ENCODE results near the gene TMUB2. TPM values are rescaled to one million over a fixed set of nuclear protein-coding genes. Genes with fewer than 3 reads are reported as not detected.

The TMUB2 gene
- total RNA-seq, 2 experiments from 2014 or later: 33.3 to 34.8 TPM

- Histone ChIP-seq H3K4me3 (ENCODE audit: low read length) (no peak overlapping the region), H3K4me1 (ENCODE audit: insufficient read depth, low read length) (peaks cover 7% of the 10 kb centered on the region), H3K36me3 (ENCODE audit: insufficient read depth, low read length) (no peaks in the 10 kb centered on the region), H3K27me3 (ENCODE audit: control insufficient read depth in 1 of 2, insufficient read depth in 2 of 2, low read length in 2 of 2) (no peaks in the 10 kb centered on the region), H3K27ac (ENCODE audit: low read depth in 1 of 2, low read length in 2 of 2) (no peak overlapping the region), H3K9me3 (ENCODE audit: control insufficient read depth in 1 of 2, insufficient read depth in 1 of 2, low read length in 2 of 2) (no peaks in the 10 kb centered on the region)
- POLR2A ChIA-PET: interaction anchor here (0.9 kb wide), 1 partner anchor 15 kb away, joined by 3 read pairs; no protein-coding TSS in a partner anchor
- Mint-ChIP-seq H3K36me3 (ENCODE audit: low read depth) (no peaks in the 10 kb centered on the region), H3K4me1 (ENCODE audit: low read depth) (peaks cover 5% of the 10 kb centered on the region), H3K4me3 (no peak overlapping the region), H3K9me3 (no peaks in the 10 kb centered on the region), H3K27me3 (no peaks in the 10 kb centered on the region), H3K27ac (no peak overlapping the region)
- CTCF ChIA-PET: no interaction called here
- peak in 7 of 14 experiments; percentile 16 to 67 (median 27) for DNase-seq
- peak; percentile 37 for ATAC-seq (ENCODE audit: poor library complexity)
- no peak for TF ChIP-seq CTCF (IDR thresholded peaks at IDR 0.05)
- intact Hi-C loops (cut with DNase I, micrococcal nuclease): no loop called here
Observed at GRCh38 chr17:44159519-44160210, 27.1 kb upstream of the TMUB2 start.

- ChIA-PET POLR2A (no interaction called here), CTCF (no interaction called here)
- no peak for TF ChIP-seq CTCF (IDR thresholded peaks at IDR 0.05)
- no peaks in the 10 kb centered on the region for H3K27me3 Mint-ChIP-seq
- H3K27ac Mint-ChIP-seq: no peak overlapping the region
- no peak overlapping the region for H3K4me3 ChIP-seq (ENCODE audit: low read length)
- H3K4me1 ChIP-seq (ENCODE audit: insufficient read depth, low read length): peaks cover 11% of the 10 kb centered on the region
- DNase-seq (no peak), ATAC-seq (ENCODE audit: poor library complexity) (no peak)
- H3K27ac ChIP-seq (ENCODE audit: low read depth in 1 of 2, low read length in 2 of 2): no peak overlapping the region
- no peaks in the 10 kb centered on the region for H3K9me3 Mint-ChIP-seq
- intact Hi-C loops (cut with DNase I, micrococcal nuclease): no loop called here
- H3K36me3 Mint-ChIP-seq (ENCODE audit: low read depth): no peaks in the 10 kb centered on the region
- H3K4me3 Mint-ChIP-seq: no peak overlapping the region
- H3K27me3 ChIP-seq (ENCODE audit: control insufficient read depth in 1 of 2, insufficient read depth in 2 of 2, low read length in 2 of 2): no peaks in the 10 kb centered on the region
- H3K4me1 Mint-ChIP-seq (ENCODE audit: low read depth): peaks cover 14% of the 10 kb centered on the region
- no peaks in the 10 kb centered on the region for H3K36me3 ChIP-seq (ENCODE audit: insufficient read depth, low read length)
- H3K9me3 ChIP-seq (ENCODE audit: control insufficient read depth in 1 of 2, insufficient read depth in 1 of 2, low read length in 2 of 2): no peaks in the 10 kb centered on the region
Observed at GRCh38 chr17:44164476-44164875, 22.3 kb upstream of the TMUB2 start.

- ATAC-seq (ENCODE audit: poor library complexity) (no peak), DNase-seq (no peak)
- H3K9me3 Mint-ChIP-seq: no peaks in the 10 kb centered on the region
- peaks cover 10% of the 10 kb centered on the region for H3K4me1 Mint-ChIP-seq (ENCODE audit: low read depth)
- H3K36me3 ChIP-seq (ENCODE audit: insufficient read depth, low read length): no peaks in the 10 kb centered on the region
- H3K4me3 ChIP-seq (ENCODE audit: low read length): no peak overlapping the region
- peaks cover 7% of the 10 kb centered on the region for H3K4me1 ChIP-seq (ENCODE audit: insufficient read depth, low read length)
- ChIA-PET POLR2A (interaction anchor here (0.6 to 1.6 kb wide), 4 partner anchors 19 to 103 kb away, joined by 5 to 17 read pairs (median 10); partner anchors contain the start of genes HDAC5 and TMUB2), CTCF (interaction anchor here (0.9 kb wide), 1 partner anchor 223 kb away, joined by 3 read pairs; no protein-coding TSS in a partner anchor)
- no peaks in the 10 kb centered on the region for H3K36me3 Mint-ChIP-seq (ENCODE audit: low read depth)
- no peak overlapping the region for H3K27ac ChIP-seq (ENCODE audit: low read depth in 1 of 2, low read length in 2 of 2)
- no peak overlapping the region for H3K27ac Mint-ChIP-seq
- TF ChIP-seq CTCF (IDR thresholded peaks at IDR 0.05): no peak
- H3K27me3 ChIP-seq (ENCODE audit: control insufficient read depth in 1 of 2, insufficient read depth in 2 of 2, low read length in 2 of 2): no peaks in the 10 kb centered on the region
- no peaks in the 10 kb centered on the region for H3K27me3 Mint-ChIP-seq
- no peak overlapping the region for H3K4me3 Mint-ChIP-seq
- intact Hi-C loops (cut with DNase I, micrococcal nuclease): no loop called here
- H3K9me3 ChIP-seq (ENCODE audit: control insufficient read depth in 1 of 2, insufficient read depth in 1 of 2, low read length in 2 of 2): no peaks in the 10 kb centered on the region
Observed at GRCh38 chr17:44167181-44167861, 19.5 kb upstream of the TMUB2 start.

All from CD4-positive, alpha-beta T cell (primary cell).